Measurements from ENCODE around the gene POP4.
A peak's percentile ranks its signal among the peaks of the same experiment; 100 is the strongest.

The POP4 gene

GRCh38 chr19:29662278-29662603 lies 56.2 kb downstream of the POP4 start:
- no peak for DNase-seq (ENCODE audit: low read depth in 2 of 2)

GRCh38 chr19:29662604-29663404 lies 56.7 kb downstream of the POP4 start:
- no peak for DNase-seq (ENCODE audit: low read depth in 2 of 2)

GRCh38 chr19:29663861-29664752 lies 58.0 kb downstream of the POP4 start:
- no peak for DNase-seq (ENCODE audit: low read depth in 2 of 2)

GRCh38 chr19:29664753-29665214 lies 58.7 kb downstream of the POP4 start:
- DNase-seq (ENCODE audit: low read depth in 2 of 2) = no peak

- peak; percentile 81 to 82 for DNase-seq (ENCODE audit: low read depth in 2 of 2)
These were observed 59.2 kb downstream of the POP4 start, which contains the start of gene PLEKHF1 for GRCh38 chr19:29665215-29665825. TSS of gene PLEKHF1 (plus strand) at chr19:29665461. CDS start at chr19:29673840, 8,379 bp downstream.

GRCh38 chr19:29665826-29666577 lies 59.9 kb downstream of the POP4 start:
- no peak for DNase-seq (ENCODE audit: low read depth in 2 of 2)

Measured in stimulated activated CD8-positive, alpha-beta memory T cell treated with anti-CD3 and anti-CD28 coated beads, Interleukin-15, amount 100 ng/mL, for 48 hours (primary cell).